ENCODE results near the gene CA5A. TPM values are rescaled to one million over a fixed set of nuclear protein-coding genes. Genes with fewer than 3 reads are reported as not detected.

Gene CA5A
- total and polyA plus RNA-seq, 2 of the 13 experiments (the other 11 are each of a cell fraction or from before 2014, with no cell fraction given) = 66.8 to 106 TPM

DNA sequence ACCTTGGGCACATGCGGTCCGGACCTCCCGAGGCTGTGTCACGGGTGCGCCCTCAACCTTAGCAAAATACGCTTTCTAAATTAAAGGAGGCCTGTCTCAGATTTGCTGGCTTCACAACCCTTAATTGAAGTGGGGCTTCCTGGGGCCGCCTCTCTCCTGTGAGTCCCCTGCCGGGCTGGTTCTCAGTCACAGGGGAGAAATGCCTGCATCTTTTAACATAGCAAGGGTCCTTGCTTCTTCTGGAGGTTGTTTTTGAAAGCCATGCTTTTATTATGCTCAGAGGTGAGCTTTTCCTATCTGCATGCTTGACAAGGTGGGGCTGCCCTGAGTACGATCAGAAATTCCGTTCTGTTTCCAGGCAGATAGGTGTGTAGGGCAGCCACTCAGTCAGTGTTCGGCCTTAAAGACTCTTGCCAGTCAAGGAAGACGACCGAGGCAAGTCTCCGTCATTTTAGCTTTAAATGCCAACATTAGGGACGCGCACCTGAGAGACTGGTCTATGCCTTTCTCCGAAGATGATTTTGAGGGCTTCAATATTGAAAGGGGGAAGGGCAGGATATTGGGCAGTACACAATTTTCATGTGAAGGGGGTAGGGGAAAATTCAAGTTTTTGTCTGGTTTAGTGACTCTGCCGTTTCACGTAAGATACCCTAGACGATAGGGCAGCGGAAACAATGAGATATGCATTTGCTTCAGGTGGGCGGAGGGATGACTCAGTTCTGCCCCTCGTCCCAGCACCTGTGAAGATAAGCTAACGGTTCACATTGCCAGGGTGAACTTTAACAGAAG, 61.5 kb downstream of the CA5A start (continued):
- TF ChIP-seq, protein P1, sequence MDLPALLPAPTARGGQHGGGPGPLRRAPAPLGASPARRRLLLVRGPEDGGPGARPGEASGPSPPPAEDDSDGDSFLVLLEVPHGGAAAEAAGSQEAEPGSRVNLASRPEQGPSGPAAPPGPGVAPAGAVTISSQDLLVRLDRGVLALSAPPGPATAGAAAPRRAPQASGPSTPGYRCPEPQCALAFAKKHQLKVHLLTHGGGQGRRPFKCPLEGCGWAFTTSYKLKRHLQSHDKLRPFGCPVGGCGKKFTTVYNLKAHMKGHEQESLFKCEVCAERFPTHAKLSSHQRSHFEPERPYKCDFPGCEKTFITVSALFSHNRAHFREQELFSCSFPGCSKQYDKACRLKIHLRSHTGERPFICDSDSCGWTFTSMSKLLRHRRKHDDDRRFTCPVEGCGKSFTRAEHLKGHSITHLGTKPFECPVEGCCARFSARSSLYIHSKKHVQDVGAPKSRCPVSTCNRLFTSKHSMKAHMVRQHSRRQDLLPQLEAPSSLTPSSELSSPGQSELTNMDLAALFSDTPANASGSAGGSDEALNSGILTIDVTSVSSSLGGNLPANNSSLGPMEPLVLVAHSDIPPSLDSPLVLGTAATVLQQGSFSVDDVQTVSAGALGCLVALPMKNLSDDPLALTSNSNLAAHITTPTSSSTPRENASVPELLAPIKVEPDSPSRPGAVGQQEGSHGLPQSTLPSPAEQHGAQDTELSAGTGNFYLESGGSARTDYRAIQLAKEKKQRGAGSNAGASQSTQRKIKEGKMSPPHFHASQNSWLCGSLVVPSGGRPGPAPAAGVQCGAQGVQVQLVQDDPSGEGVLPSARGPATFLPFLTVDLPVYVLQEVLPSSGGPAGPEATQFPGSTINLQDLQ (CRISPR knock-in tag; IDR thresholded peaks at IDR 0.05) = no peak
- no peak for TF ChIP-seq YEATS4 (CRISPR knock-in tag; IDR thresholded peaks at IDR 0.05; ENCODE audit: borderline replicate concordance)
- no peak for TF ChIP-seq KLF16 (CRISPR knock-in tag; IDR thresholded peaks at IDR 0.05)
- TF ChIP-seq, protein P2, sequence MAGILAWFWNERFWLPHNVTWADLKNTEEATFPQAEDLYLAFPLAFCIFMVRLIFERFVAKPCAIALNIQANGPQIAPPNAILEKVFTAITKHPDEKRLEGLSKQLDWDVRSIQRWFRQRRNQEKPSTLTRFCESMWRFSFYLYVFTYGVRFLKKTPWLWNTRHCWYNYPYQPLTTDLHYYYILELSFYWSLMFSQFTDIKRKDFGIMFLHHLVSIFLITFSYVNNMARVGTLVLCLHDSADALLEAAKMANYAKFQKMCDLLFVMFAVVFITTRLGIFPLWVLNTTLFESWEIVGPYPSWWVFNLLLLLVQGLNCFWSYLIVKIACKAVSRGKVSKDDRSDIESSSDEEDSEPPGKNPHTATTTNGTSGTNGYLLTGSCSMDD (CRISPR knock-in tag; IDR thresholded peaks at IDR 0.05) = no peak
- TF ChIP-seq ZMYM4 (CRISPR knock-in tag; IDR thresholded peaks at IDR 0.05) = no peak
- no peak for TF ChIP-seq FOXC1 (CRISPR knock-in tag; IDR thresholded peaks at IDR 0.05; ENCODE audit: borderline replicate concordance)
- 0 out of 2 replicates have a peak, but pooled peaks have one; percentile 4 for TF ChIP-seq ZBTB38 (CRISPR knock-in tag; IDR thresholded peaks at IDR 0.05)
- TF ChIP-seq ZNF747 (CRISPR knock-in tag; IDR thresholded peaks at IDR 0.05; ENCODE audit: borderline replicate concordance) = no peak
- no peak for TF ChIP-seq EED (CRISPR knock-in tag; IDR thresholded peaks at IDR 0.05)
- no peak for TF ChIP-seq SP1 (IDR thresholded peaks at IDR 0.05)
- no peak for TF ChIP-seq SP1 (CRISPR knock-in tag; IDR thresholded peaks at IDR 0.05)
- TF ChIP-seq ZNF543 (CRISPR knock-in tag; IDR thresholded peaks at IDR 0.05) = no peak
- TF ChIP-seq MLLT10 (CRISPR knock-in tag; IDR thresholded peaks at IDR 0.05) = no peak
- no peak for TF ChIP-seq SPEN (CRISPR knock-in tag; IDR thresholded peaks at IDR 0.05; ENCODE audit: low read depth)
- TF ChIP-seq CBFB (CRISPR knock-in tag; IDR thresholded peaks at IDR 0.05) = no peak
- no peak for TF ChIP-seq EHMT2 (IDR thresholded peaks at IDR 0.05; ENCODE audit: borderline replicate concordance, low read depth, low read length)
- TF ChIP-seq ONECUT2 (CRISPR knock-in tag; IDR thresholded peaks at IDR 0.05) = no peak
- TF ChIP-seq ZNF546 (CRISPR knock-in tag; conservative IDR thresholded peaks at IDR 0.05) = no peak
- TF ChIP-seq BHLHE40 (IDR thresholded peaks at IDR 0.05; ENCODE audit: low read length) = no peak
- no peak for TF ChIP-seq ZSCAN30 (CRISPR knock-in tag; IDR thresholded peaks at IDR 0.05)
- TF ChIP-seq, protein P3, sequence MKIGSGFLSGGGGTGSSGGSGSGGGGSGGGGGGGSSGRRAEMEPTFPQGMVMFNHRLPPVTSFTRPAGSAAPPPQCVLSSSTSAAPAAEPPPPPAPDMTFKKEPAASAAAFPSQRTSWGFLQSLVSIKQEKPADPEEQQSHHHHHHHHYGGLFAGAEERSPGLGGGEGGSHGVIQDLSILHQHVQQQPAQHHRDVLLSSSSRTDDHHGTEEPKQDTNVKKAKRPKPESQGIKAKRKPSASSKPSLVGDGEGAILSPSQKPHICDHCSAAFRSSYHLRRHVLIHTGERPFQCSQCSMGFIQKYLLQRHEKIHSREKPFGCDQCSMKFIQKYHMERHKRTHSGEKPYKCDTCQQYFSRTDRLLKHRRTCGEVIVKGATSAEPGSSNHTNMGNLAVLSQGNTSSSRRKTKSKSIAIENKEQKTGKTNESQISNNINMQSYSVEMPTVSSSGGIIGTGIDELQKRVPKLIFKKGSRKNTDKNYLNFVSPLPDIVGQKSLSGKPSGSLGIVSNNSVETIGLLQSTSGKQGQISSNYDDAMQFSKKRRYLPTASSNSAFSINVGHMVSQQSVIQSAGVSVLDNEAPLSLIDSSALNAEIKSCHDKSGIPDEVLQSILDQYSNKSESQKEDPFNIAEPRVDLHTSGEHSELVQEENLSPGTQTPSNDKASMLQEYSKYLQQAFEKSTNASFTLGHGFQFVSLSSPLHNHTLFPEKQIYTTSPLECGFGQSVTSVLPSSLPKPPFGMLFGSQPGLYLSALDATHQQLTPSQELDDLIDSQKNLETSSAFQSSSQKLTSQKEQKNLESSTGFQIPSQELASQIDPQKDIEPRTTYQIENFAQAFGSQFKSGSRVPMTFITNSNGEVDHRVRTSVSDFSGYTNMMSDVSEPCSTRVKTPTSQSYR (CRISPR knock-in tag; IDR thresholded peaks at IDR 0.05; ENCODE audit: borderline replicate concordance) = 0 out of 2 replicates have a peak, but pooled peaks have one; percentile 11
- no peak for TF ChIP-seq SOX6 (IDR thresholded peaks at IDR 0.05)
- TF ChIP-seq SOX6 (CRISPR knock-in tag; IDR thresholded peaks at IDR 0.05) = peak; percentile 39; the same call in 1 of the 2 replicates
- TF ChIP-seq PAX8 (CRISPR knock-in tag; IDR thresholded peaks at IDR 0.05; ENCODE audit: borderline replicate concordance) = no peak
- no peak for TF ChIP-seq SMARCC2 (IDR thresholded peaks at IDR 0.05)
